Ovary (tissue), 9 donors: Measurements from ENCODE around the gene GGA1. TPM values are rescaled to one million over a fixed set of nuclear protein-coding genes. Genes with fewer than 3 reads are reported as not detected.
"Not testable (repeated sequence)": the region's sequence is repeated elsewhere in the genome, so short reads cannot be mapped to it uniquely, and the experiment has no call there.

Experiments
- DNase-seq, 5 donors: peaks; one replicate each; pipeline ENCODE4 v3.0.0-alpha.2; 2019 to 2020
- H3K27ac ChIP-seq, 2 donors: fragments of 200-600 bp; one replicate each; pipeline versions ENCODE4 v1.5.1 to v1.8.0; 2019 to 2022
- H3K27me3 ChIP-seq: fragments of 200-600 bp; one replicate; pipeline ENCODE4 v1.8.0; 2022
- H3K36me3 ChIP-seq: fragments of 200-600 bp; sonication (generic); one replicate; pipeline ENCODE4 v1.5.1; 2019
- H3K4me1 ChIP-seq: one replicate; pipeline ENCODE4 v1.8.1; 2013; ENCODE audit warnings: mild to moderate bottlenecking, moderate library complexity; ENCODE audit not compliant: insufficient read depth
- H3K4me3 ChIP-seq: fragments of 200-600 bp; sonication (generic); one replicate; pipeline ENCODE4 v1.5.1; 2017
- H3K9me3 ChIP-seq, 2 donors: fragments of 200-600 bp in 1 of 2; sonication (generic) in 1 of 2; one replicate each; pipeline versions ENCODE4 v1.5.1 to v1.8.1; 2013 to 2019; ENCODE audit warnings: mild to moderate bottlenecking in 1 of 2, moderate library complexity in 1 of 2
- CTCF ChIP-seq, 3 donors: fragments of 450-650 bp in 2 of 3; fragments of 200-600 bp in 1 of 3; IDR thresholded peaks; one replicate each; pipeline versions ENCODE4 v1.5.1 to v1.8.0; 2016 to 2022; ENCODE audit warnings: antibody characterized with exemption in 3 of 3, mild to moderate bottlenecking in 1 of 3
- EP300 ChIP-seq: sonication (generic); formaldehyde crosslinking; IDR thresholded peaks from one replicate; pipeline ENCODE4 v1.6.1; 2017; ENCODE audit warnings: antibody characterized with exemption
- POLR2A ChIP-seq: fragments of 450-650 bp; IDR thresholded peaks from one replicate; pipeline ENCODE4 v1.6.1; 2017; ENCODE audit warnings: antibody characterized with exemption, mild to moderate bottlenecking, moderate library complexity
- WGBS, 3 donors: extraction: QIAGEN DNeasy Blood & Tissue Kit in 1 of 3; methylation state at CpG; one replicate each; pipeline versions ENCODE4 v1.1.5 to v1.1.7; 2013 to 2017; 5-methylcytosine and 5-hydroxymethylcytosine counted together
- intact Hi-C, 4 donors: fragments of 100-400 bp; cut with DNase I; formaldehyde crosslinking; loops; one replicate each; pipeline versions ENCODE4 v1.11.0 to v1.15.1; 2022 to 2023
- polyA plus RNA-seq, 2 donors: library from polyadenylated mRNA; stranded (reverse); fragments of 200-250 nt in 1 of 2; fragments of 350-450 nt in 1 of 2; fragmentation: Illumina TruSeq in 1 of 2; extraction: RNeasy Lipid Tissue Mini Kit (QIAGEN cat#74804) in 1 of 2; gene quantifications; one replicate each; pipeline ENCODE4 v1.2.3, GENCODE V29; 2013 to 2014
- total RNA-seq, 7 donors: library from RNA; depleted of rRNA in 2 of 7; stranded (reverse); fragments of >200 nt in 2 of 7; fragmentation: NEBNext Ultra II Directional in 3 of 7; extraction: Animal tissue kit (Norgen Biotek cat#: 25700) in 3 of 7; gene quantifications; one replicate each; pipeline versions ENCODE4 v1.1.0 to v1.2.4, GENCODE V29; 2016 to 2023
- donor health status: DM: no; HTN: no; CAD: no; lungs with moderate emphysema.
- donor health status: DM: no; HTN: no; CAD: no.
- donor health status: Bipolar disorder and iron deficiency.
- donor health status: DM: yes; HTN: yes; CAD: no.
- donor health status: DM: no; HTN: no; CAD: no.
- donor health status: DM: yes; HTN: yes; CAD: no.

GGA1 gene
- total and polyA plus RNA-seq, 9 donors = 24.1 to 64.7 (median 46.6) TPM

- Histone ChIP-seq H3K9me3 (no peaks in the 10 kb centered on the region), H3K27ac (no peak overlapping the region), H3K4me3 (no peak overlapping the region), H3K4me1 (no peaks in the 10 kb centered on the region), H3K27me3 (no peaks in the 10 kb centered on the region), H3K36me3 (no peaks in the 10 kb centered on the region)
- no peak for DNase-seq
- 90 to 94% (median 93%) methylated on average over 5 of the region's 5 CpGs for WGBS, 3 donors
- TF ChIP-seq EP300 (no peak), CTCF (IDR thresholded peaks at IDR 0.05) (no peak), POLR2A (no peak)
- intact Hi-C loops = no loop called here
Observed at GRCh38 chr22:37578002-37578401, 30.6 kb upstream of the GGA1 start.

GRCh38 chr22:37581504-37581903 is 27.1 kb upstream of the GGA1 start:
- TF ChIP-seq POLR2A (no peak), EP300 (no peak), CTCF (IDR thresholded peaks at IDR 0.05) (no peak)
- Histone ChIP-seq H3K27ac (no peak overlapping the region), H3K4me1 (no peaks in the 10 kb centered on the region), H3K9me3 (no peaks in the 10 kb centered on the region), H3K36me3 (no peaks in the 10 kb centered on the region), H3K4me3 (no peak overlapping the region), H3K27me3 (no peaks in the 10 kb centered on the region)
- no peak for DNase-seq
- 35 to 48% (median 39%) methylated on average over 9 of the region's 9 CpGs for whole genome bisulfite sequencing, 3 donors
- intact Hi-C loops = loop anchor here in 1 of 4 donors (10.0 kb wide), 1 partner anchor 267 kb away; no protein-coding TSS in a partner anchor

- Histone ChIP-seq H3K27me3 (no peaks in the 10 kb centered on the region), H3K4me3 (no peak overlapping the region), H3K9me3 (no peaks in the 10 kb centered on the region), H3K36me3 (no peaks in the 10 kb centered on the region), H3K4me1 (no peaks in the 10 kb centered on the region), H3K27ac (no peak overlapping the region)
- DNase-seq = no peak
- intact Hi-C loops = loop anchor here in 1 of 4 donors (10.0 kb wide), 1 partner anchor 268 kb away; no protein-coding TSS in a partner anchor
- TF ChIP-seq POLR2A = no peak
- 90 to 97% (median 91%) methylated on average over 4 of the region's 4 CpGs for WGBS, 3 donors
Observed at GRCh38 chr22:37582526-37582925, 26.1 kb upstream of the GGA1 start.

- 45 to 60% (median 48%) methylated on average over 11 of the region's 11 CpGs for WGBS, 3 donors
- Histone ChIP-seq H3K36me3 (no peaks in the 10 kb centered on the region), H3K27ac (no peak overlapping the region), H3K4me3 (no peak overlapping the region), H3K4me1 (no peaks in the 10 kb centered on the region), H3K27me3 (no peaks in the 10 kb centered on the region), H3K9me3 (no peaks in the 10 kb centered on the region)
- intact Hi-C loops = loop anchor here in 1 of 4 donors (10.0 kb wide), 1 partner anchor 274 kb away; no protein-coding TSS in a partner anchor
- no peak for DNase-seq
- TF ChIP-seq EP300 = no peak
- TF ChIP-seq POLR2A = no peak
- TF ChIP-seq CTCF (IDR thresholded peaks at IDR 0.05) = no peak
Observed at GRCh38 chr22:37588546-37589215, 20.0 kb upstream of the GGA1 start.

- 85 to 93% (median 88%) methylated on average over 5 of the region's 5 CpGs for WGBS, 3 donors
- Histone ChIP-seq H3K27me3 (no peaks in the 10 kb centered on the region), H3K36me3 (no peaks in the 10 kb centered on the region), H3K4me1 (no peaks in the 10 kb centered on the region), H3K27ac (no peak overlapping the region), H3K4me3 (no peak overlapping the region), H3K9me3 (no peaks in the 10 kb centered on the region)
- no peak for TF ChIP-seq POLR2A
- TF ChIP-seq EP300 = no peak
- TF ChIP-seq CTCF (IDR thresholded peaks at IDR 0.05) = no peak
- no peak for DNase-seq
- intact Hi-C loops = loop anchor here (5.0 to 10.0 kb wide), 3 partner anchors 45 to 275 kb away; no protein-coding TSS in a partner anchor
Observed at GRCh38 chr22:37589636-37590035, 19.0 kb upstream of the GGA1 start.

GRCh38 chr22:37591081-37591480 is 17.6 kb upstream of the GGA1 start:
- 95 to 97% (median 95%) methylated on average over 6 of the region's 6 CpGs for WGBS, 3 donors
- H3K9me3 ChIP-seq, H3K4me1 ChIP-seq, H3K36me3 ChIP-seq, DNase-seq, H3K27me3 ChIP-seq, H3K4me3 ChIP-seq, H3K27ac ChIP-seq: not testable (repeated sequence)
- intact Hi-C loops = loop anchor here in 3 of 4 donors (5.0 to 10.0 kb wide), 2 partner anchors 46 to 54 kb away; no protein-coding TSS in a partner anchor
